Thyroid gland (tissue), 4 donors: ENCODE measurements around the gene MYT1.

Experiments
- CTCF ChIP-seq, 6 experiments: fragments of 200-600 bp in 3 of 6; fragments of 450-650 bp in 3 of 6; sonication (generic) in 3 of 6; IDR thresholded peaks; one replicate each; pipeline ENCODE4 v1.5.1; 2016 to 2019; ENCODE audit warnings: antibody characterized with exemption in 6 of 6, mild to moderate bottlenecking in 2 of 6, inconsistent platforms in 1 of 6, moderate library complexity in 1 of 6
- POLR2A ChIP-seq, 2 donors: fragments of 450-650 bp; IDR thresholded peaks; one replicate each; pipeline ENCODE4 v1.6.1; 2017; ENCODE audit warnings: antibody characterized with exemption in 2 of 2, mild to moderate bottlenecking in 2 of 2, moderate library complexity in 1 of 2

GRCh38 chr20:64143018-64143801 lies 21.0 kb upstream of the MYT1 start:
- TF ChIP-seq CTCF (IDR thresholded peaks at IDR 0.05) (no peak), POLR2A (IDR thresholded peaks at IDR 0.05) (no peak)
